OCI-LY3 (cell line): ENCODE results near the gene TNPO1.
"Not testable (repeated sequence)": the region's sequence is repeated elsewhere in the genome, so short reads cannot be mapped to it uniquely, and the experiment has no call there.

Experiments
- H2AFZ ChIP-seq: fragments of 200-600, 300-600 bp; shearing (Covaris generic); 2 replicates; pipeline ENCODE4 v1.6.0; 2014; ENCODE audit warnings: antibody characterized with exemption, low read depth, low read length
- H3K27ac ChIP-seq: fragments of 200-600, 300-600 bp; sonication (generic); 2 replicates; pipeline ENCODE4 v1.5.1; 2014; ENCODE audit warnings: mild to moderate bottlenecking, low read length, moderate library complexity, mixed read lengths
- H3K27me3 ChIP-seq: fragments of 200-600, 300-600 bp; sonication (generic); 2 replicates; pipeline ENCODE4 v1.6.1; 2014; ENCODE audit warnings: low read depth, low read length, mixed read lengths
- H3K36me3 ChIP-seq: fragments of 200-600, 300-600 bp; sonication (generic); replicated peaks from 2 replicates; pipeline ENCODE3; 2014; ENCODE audit warnings: low read depth, low read length, mixed read lengths
- H3K4me1 ChIP-seq: fragments of 300-600, 200-600 bp; sonication (generic); 2 replicates; pipeline ENCODE4 v1.6.1; 2014; ENCODE audit warnings: low read length, mixed read lengths
- H3K4me2 ChIP-seq: fragments of 200-600, 300-600 bp; sonication (generic); 2 replicates; pipeline ENCODE4 v1.6.1; 2014; ENCODE audit warnings: low read length, mixed read lengths
- H3K4me3 ChIP-seq: fragments of 300-600, 200-600 bp; sonication (generic); 2 replicates; pipeline ENCODE4 v1.5.1; 2014; ENCODE audit warnings: antibody characterized with exemption, mild to moderate bottlenecking, low read length, moderate library complexity
- H3K79me2 ChIP-seq: fragments of 300-600, 200-600 bp; shearing (Covaris generic); 2 replicates; pipeline ENCODE4 v1.6.1; 2014; ENCODE audit warnings: mild to moderate bottlenecking, low read length, mixed read lengths
- H3K9ac ChIP-seq: fragments of 300-600, 200-600 bp; shearing (Covaris generic); 2 replicates; pipeline ENCODE4 v1.6.0; 2014; ENCODE audit warnings: mild to moderate bottlenecking, low read length, moderate library complexity
- H3K9me3 ChIP-seq: fragments of 200-600, 300-600 bp; shearing (Covaris generic); 2 replicates; pipeline ENCODE4 v1.6.1; 2014; ENCODE audit warnings: low read length, mixed read lengths; ENCODE audit not compliant: insufficient read depth
- H4K20me1 ChIP-seq: fragments of 200-600, 300-600 bp; sonication (generic); 2 replicates; pipeline ENCODE4 v1.6.1; 2016; ENCODE audit warnings: low read length, mixed read lengths; ENCODE audit not compliant: insufficient read depth
- EZH2phosphoT487 ChIP-seq: fragments of 200-600 bp; shearing (Covaris generic); IDR thresholded peaks from 2 replicates; pipeline ENCODE4 v1.6.1; 2018; ENCODE audit warnings: antibody characterized with exemption, mixed run types, low read depth
- TF ChIP-seq, protein P1 (sequence below): fragments of 200-600, 300-600 bp; sonication (generic); IDR thresholded peaks from 2 replicates; pipeline ENCODE4 v1.5.1; 2014; ENCODE audit warnings: antibody characterized with exemption, low read length, low read depth

Gene TNPO1

DNA sequence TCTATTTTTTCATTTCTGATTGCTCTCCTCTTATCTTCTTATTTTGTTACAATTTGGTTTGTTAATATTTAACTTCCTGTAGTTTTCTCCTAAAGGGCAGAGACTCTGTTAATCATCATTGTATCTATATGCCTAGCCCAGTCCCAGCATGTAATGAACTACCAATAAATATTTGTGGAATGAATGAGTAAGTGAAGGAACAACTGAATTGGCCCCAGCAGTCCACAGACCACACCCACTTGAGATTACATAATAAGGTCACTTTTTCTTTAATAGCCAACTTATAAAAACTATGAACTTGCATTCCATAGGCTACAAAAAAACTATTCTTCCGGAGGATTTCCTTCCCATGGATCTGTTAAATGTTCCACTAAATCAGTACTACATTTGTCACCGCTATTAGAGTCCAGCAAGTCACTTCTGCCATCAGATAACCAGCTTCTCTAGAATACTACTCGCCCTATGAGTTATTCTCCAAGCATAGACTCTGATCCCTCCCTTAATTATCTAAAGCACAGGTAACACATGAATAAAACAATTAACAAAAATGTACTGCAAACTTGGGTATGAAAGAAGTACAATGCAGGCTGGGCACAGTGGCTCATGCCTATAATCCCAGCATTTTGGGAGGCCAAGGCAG, 27.5 kb upstream of the TNPO1 start:
- H2AFZ ChIP-seq: no peak overlapping the region
- no peak overlapping the region for H3K9ac ChIP-seq
- no peak overlapping the region for H3K4me3 ChIP-seq
- H3K36me3 ChIP-seq: no peaks in the 10 kb centered on the region
- H3K27ac ChIP-seq: no peak overlapping the region
- no peaks in the 10 kb centered on the region for H4K20me1 ChIP-seq
- no peaks in the 10 kb centered on the region for H3K9me3 ChIP-seq
- H3K4me1 ChIP-seq: no peaks in the 10 kb centered on the region
- H3K27me3 ChIP-seq: no peaks in the 10 kb centered on the region
- TF ChIP-seq EZH2phosphoT487: no peak
- TF ChIP-seq, protein P1, sequence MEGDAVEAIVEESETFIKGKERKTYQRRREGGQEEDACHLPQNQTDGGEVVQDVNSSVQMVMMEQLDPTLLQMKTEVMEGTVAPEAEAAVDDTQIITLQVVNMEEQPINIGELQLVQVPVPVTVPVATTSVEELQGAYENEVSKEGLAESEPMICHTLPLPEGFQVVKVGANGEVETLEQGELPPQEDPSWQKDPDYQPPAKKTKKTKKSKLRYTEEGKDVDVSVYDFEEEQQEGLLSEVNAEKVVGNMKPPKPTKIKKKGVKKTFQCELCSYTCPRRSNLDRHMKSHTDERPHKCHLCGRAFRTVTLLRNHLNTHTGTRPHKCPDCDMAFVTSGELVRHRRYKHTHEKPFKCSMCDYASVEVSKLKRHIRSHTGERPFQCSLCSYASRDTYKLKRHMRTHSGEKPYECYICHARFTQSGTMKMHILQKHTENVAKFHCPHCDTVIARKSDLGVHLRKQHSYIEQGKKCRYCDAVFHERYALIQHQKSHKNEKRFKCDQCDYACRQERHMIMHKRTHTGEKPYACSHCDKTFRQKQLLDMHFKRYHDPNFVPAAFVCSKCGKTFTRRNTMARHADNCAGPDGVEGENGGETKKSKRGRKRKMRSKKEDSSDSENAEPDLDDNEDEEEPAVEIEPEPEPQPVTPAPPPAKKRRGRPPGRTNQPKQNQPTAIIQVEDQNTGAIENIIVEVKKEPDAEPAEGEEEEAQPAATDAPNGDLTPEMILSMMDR: no peak
- no peak overlapping the region for H3K4me2 ChIP-seq
- no peaks in the 10 kb centered on the region for H3K79me2 ChIP-seq

DNA sequence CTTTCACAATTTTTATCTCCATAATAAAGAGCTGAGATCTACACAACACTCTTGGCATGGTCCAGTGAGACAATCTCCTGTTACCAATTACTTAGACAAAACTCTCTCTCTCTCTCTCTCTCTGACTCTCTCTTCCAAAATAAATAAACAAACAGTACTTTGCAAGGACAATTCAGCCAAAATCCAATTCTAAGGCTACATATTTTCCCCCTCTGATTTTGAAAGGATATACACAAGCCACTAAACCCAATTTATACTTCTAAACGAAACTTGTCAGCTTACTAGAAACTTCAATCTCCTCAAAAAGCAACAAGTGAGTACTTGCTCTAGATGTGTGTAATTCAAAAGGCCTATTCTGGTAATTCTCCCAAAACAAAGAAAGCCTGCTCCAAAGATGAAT, 26.3 kb upstream of the TNPO1 start:
- no peaks in the 10 kb centered on the region for H3K79me2 ChIP-seq
- no peak overlapping the region for H3K4me2 ChIP-seq
- H3K36me3 ChIP-seq: no peaks in the 10 kb centered on the region
- H3K4me1 ChIP-seq: no peaks in the 10 kb centered on the region
- no peak overlapping the region for H3K9ac ChIP-seq
- no peak overlapping the region for H3K4me3 ChIP-seq
- H3K27me3 ChIP-seq: no peaks in the 10 kb centered on the region; the same call in 1 of the 2 replicates
- H2AFZ ChIP-seq: no peak overlapping the region
- no peak overlapping the region for H3K27ac ChIP-seq
- no peak for TF ChIP-seq EZH2phosphoT487
- TF ChIP-seq, protein P1: no peak
- H3K9me3 ChIP-seq: no peaks in the 10 kb centered on the region
- no peaks in the 10 kb centered on the region for H4K20me1 ChIP-seq

DNA sequence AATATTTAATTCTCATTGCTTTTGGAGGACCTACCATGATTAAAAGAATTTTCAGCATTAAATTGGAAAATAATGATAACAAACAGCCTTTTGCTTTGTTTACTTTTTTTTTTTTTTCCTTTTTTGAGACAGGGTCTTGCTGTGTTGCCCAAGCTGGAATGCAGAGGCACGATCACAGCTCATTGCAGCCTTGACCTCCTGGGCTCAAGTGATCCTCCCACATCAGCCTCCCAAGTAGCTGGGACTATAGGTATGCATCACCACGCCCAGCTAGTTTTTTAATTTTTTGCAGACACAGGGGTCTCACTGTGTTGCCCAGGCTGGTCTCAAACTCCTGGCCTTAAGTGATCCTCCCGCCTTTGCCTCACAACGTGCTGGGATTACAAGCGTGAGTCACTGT, 23.8 kb upstream of the TNPO1 start:
- not testable (repeated sequence) for H3K27ac ChIP-seq, H3K4me1 ChIP-seq, H3K9ac ChIP-seq, H3K4me2 ChIP-seq, H2AFZ ChIP-seq, H3K9me3 ChIP-seq, H3K79me2 ChIP-seq, H4K20me1 ChIP-seq, H3K27me3 ChIP-seq, H3K4me3 ChIP-seq, H3K36me3 ChIP-seq

DNA sequence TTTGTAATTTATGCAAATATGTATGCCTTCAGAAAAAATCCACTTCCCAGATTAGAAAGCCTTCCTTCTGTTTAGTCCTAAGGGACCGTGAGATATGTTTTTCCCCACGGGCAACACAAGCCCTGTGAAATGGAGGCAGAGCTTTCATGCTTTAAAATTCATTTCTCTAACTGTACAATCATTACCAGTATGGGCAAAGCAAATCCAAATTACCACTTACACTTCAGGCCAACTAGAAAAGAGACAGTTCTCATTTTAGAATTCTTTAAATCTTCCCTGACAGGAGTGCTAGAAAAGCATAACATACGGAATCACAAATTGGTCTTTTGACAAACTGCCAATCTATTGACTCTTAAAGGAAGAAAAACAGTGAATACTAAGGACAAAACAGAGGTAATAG, 20.5 kb upstream of the TNPO1 start:
- Histone ChIP-seq H3K27ac (no peak overlapping the region), H3K9me3 (no peaks in the 10 kb centered on the region), H3K4me3 (no peak overlapping the region), H3K9ac (no peak overlapping the region), H3K27me3 (no peaks in the 10 kb centered on the region; the same call in 1 of the 2 replicates), H4K20me1 (no peaks in the 10 kb centered on the region), H3K4me1 (peaks cover 6% of the 10 kb centered on the region; the same call in 1 of the 2 replicates), H2AFZ (no peak overlapping the region), H3K4me2 (no peak overlapping the region), H3K36me3 (no peaks in the 10 kb centered on the region), H3K79me2 (no peaks in the 10 kb centered on the region)
- no peak for TF ChIP-seq EZH2phosphoT487
- TF ChIP-seq, protein P1: no peak

DNA sequence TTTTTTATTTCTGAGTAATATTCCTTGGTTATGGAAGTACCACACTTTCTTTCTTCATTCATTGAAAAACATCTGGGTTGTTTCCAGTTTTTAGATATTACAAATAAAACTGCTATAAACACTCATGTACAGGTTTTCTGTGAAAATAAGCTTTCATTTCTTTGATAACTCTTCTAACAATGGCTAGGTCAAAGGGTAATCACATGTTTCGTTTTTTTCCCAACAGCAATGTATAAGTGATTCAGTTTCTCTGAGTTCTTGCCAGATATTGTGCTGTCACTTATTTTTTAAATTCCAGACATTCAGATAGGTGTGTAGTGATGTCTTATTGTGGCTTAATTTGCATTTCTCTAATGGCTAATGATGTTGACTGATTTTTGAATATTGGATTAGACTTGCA, 16.7 kb upstream of the TNPO1 start:
- Histone ChIP-seq H3K36me3 (no peaks in the 10 kb centered on the region), H3K4me2 (no peak overlapping the region), H3K27me3 (no peaks in the 10 kb centered on the region; the same call in 1 of the 2 replicates), H3K79me2 (no peaks in the 10 kb centered on the region), H3K9me3 (no peaks in the 10 kb centered on the region), H2AFZ (no peak overlapping the region), H3K9ac (no peak overlapping the region), H4K20me1 (no peaks in the 10 kb centered on the region), H3K27ac (no peak overlapping the region), H3K4me3 (no peak overlapping the region), H3K4me1 (peaks cover 6% of the 10 kb centered on the region; the same call in 1 of the 2 replicates)
- TF ChIP-seq, protein P1: no peak
- no peak for TF ChIP-seq EZH2phosphoT487

DNA sequence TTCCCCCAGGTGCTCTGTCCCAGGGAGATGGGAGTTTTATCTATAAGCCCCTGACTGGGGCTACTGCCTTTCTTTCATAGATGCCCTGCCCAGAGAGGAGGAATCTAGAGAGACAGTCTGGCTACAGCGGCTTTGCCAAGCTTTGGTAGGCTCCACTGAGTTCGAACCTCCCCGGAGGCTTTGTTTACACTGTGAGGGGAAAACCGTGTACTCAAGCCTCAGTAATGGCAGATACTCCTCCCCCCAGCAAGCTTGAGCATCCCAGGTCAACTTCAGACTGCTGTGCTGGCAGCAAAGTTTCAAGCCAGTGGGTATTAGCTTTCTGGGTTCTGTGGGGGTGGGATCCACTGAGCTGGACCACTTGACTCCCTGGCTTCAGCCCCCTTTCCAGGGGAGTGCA, 7.8 kb upstream of the TNPO1 start:
- not testable (repeated sequence) for H3K27me3 ChIP-seq, H4K20me1 ChIP-seq, H3K27ac ChIP-seq, H3K36me3 ChIP-seq, H3K4me1 ChIP-seq, H3K9me3 ChIP-seq, H3K4me2 ChIP-seq, H2AFZ ChIP-seq, H3K79me2 ChIP-seq, H3K4me3 ChIP-seq, H3K9ac ChIP-seq
